Anterior cingulate cortex (tissue), 58 donors: Measurements from ENCODE around the gene CEP55.
A peak's percentile ranks its signal among the peaks of the same experiment; 100 is the strongest.
"Not testable (repeated sequence)": the region's sequence is repeated elsewhere in the genome, so short reads cannot be mapped to it uniquely, and the experiment has no call there.

Source experiments
- DNase-seq, 58 donors: peaks; one replicate each; lab custom pipeline; 2025; lab: John Stamatoyannopoulos, UW

Gene CEP55

GRCh38 chr10:93505075-93505474 lies 8.7 kb downstream of the CEP55 start:
- no peak for DNase-seq

GRCh38 chr10:93509816-93510215 lies 13.4 kb downstream of the CEP55 start:
- DNase-seq, result no peak

GRCh38 chr10:93512565-93512964 lies 16.2 kb downstream of the CEP55 start:
- no peak for DNase-seq

GRCh38 chr10:93513091-93513490 lies 16.7 kb downstream of the CEP55 start:
- no peak for DNase-seq

DNA sequence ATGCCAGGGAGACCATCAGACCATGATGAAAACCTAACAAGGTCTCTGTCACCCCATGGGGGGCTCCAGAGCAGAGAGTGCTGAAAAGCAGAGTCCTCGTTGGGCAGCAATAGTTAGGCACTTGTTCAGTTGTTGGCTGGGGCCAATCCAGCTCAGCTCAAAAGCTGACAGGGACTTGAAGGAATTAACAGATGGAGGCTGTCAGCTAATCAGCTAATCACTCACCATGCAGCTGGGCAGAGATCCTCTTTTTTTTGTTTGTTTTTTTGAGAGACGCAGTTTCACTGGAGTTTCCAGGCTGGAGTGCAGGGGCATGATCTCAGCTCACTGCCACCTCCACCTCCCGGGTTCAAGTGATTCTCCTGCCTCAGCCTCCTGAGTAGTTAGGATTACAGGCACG lies 18.1 kb downstream of the CEP55 start:
- DNase-seq, result no peak

GRCh38 chr10:93515071-93516005 lies 18.9 kb downstream of the CEP55 start:
- DNase-seq, result peak in 6 of 58 donors; percentile 3 to 52 (median 24)

DNA sequence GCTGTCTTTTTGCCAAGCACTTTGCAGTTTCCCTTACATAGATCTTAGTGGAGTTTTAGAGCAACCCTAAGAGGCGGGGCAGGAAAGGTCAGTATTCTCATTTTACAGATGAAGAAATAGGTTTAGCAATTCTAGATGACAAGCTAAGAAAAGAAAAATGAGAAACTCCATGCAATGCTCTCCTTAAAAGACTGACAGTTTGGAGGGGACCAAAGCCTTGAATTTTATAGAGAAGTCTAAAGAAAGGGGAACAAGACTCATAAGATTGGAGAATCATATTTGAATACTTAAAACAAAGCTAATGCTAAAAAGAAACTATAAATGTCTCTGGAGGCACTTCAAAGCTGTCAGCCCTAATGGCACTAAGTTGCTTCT lies 19.6 kb downstream of the CEP55 start:
- no peak for DNase-seq

DNA sequence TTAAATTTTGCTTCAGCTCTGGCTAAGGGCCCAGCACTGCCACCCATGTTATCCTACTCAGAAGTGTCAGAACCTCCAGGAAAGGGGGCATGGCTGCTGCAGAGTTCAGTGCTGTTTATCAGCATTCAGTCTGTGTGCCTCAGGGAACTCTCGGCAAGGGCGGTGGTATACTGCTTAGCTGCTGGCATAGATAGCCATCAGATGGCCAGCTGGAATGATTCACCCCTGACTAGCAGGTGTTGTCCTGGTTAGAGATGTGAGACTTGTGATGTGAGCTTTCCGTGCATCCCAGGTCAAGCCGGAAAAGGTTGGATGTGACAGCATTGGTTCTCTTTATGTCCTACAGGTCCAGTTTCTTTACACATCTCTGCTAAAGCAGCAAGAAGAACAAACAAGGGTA lies 22.1 kb downstream of the CEP55 start:
- no peak for DNase-seq

DNA sequence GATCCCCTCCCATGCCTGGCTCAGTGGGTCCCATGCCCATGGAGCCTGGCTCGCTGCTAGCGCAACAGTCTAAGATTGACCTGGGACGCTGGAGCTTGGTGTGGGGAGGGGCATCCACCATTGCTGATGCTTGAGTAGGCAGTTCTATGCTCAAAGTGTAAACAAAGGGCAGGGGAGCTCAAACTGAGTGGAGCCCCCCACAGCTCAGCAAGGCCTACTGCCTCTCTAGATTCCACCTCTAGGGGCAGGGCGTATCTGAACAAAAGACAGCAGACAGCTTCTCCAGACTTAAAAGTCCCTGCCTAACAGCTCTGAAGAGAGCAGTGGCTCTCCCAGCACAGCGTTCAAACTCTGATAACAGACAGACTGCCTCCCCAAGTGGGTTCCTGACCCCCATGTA lies 38.9 kb downstream of the CEP55 start:
- no peak for DNase-seq

DNA sequence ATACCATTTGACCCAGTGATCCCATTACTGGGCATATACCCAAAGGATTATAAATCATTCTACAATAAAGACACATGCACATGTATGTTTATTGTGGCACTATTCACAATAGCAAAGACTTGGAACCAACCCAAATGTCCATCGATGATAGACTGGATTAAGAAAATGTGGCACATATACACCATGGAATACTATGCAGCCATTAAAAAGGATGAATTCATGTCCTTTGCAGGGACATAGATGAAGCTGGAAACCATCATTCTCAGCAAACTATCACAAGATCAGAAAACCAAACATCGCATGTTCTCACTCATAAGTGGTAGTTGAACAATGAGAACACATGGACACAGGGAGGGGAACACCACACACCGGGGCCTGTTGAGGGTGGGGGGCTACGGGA lies 44.5 kb downstream of the CEP55 start:
- DNase-seq, result not testable (repeated sequence)

- peak in 2 of 58 donors; percentile 3 to 4 for DNase-seq
Measured at GRCh38 chr10:93541402-93542357, 45.3 kb downstream of the CEP55 start.

DNA sequence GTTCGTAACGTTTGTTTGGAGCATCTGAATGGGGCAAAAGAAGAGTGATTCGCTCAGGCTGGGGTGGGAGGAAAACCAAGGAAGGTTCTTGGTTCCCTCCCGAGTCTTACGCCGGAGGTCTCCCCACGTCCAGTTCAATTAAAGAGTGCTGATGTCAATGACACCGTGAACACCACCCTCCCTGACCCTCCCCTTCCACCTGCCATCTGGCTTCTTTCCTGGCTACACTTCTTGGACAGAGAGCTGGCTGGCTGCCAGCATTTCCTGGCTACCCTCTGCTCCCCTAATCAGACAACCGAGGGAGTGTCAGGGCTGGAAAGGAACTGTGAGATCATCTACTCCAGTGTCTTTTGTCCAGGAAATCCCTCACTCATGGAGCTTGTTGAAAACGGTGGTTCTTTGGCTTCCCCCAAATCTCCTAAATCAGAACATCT lies 46.0 kb downstream of the CEP55 start:
- DNase-seq, result peak in 1 of 58 donors; percentile 5

DNA sequence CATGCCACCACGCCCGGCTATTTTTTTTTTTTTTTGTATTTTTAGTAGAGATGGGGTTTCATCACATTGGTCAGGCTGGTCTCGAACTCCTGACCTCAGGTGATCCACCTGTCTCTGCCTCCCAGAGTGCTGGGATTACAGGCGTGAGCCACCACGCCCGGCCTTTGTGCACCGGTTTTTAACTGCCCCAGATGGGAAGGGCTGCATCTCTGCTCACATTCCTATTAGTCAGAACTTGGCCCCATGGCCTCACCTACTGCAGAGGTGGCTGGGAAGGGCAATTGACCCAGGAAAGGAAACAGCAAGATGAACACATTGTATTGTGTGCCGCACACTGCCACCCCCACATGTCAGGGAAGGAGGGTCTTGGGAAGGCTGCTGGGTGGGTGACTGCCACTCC lies 50.6 kb downstream of the CEP55 start:
- not testable (repeated sequence) for DNase-seq

- DNase-seq, result no peak
Measured at GRCh38 chr10:93547522-93547921, 51.1 kb downstream of the CEP55 start.

DNA sequence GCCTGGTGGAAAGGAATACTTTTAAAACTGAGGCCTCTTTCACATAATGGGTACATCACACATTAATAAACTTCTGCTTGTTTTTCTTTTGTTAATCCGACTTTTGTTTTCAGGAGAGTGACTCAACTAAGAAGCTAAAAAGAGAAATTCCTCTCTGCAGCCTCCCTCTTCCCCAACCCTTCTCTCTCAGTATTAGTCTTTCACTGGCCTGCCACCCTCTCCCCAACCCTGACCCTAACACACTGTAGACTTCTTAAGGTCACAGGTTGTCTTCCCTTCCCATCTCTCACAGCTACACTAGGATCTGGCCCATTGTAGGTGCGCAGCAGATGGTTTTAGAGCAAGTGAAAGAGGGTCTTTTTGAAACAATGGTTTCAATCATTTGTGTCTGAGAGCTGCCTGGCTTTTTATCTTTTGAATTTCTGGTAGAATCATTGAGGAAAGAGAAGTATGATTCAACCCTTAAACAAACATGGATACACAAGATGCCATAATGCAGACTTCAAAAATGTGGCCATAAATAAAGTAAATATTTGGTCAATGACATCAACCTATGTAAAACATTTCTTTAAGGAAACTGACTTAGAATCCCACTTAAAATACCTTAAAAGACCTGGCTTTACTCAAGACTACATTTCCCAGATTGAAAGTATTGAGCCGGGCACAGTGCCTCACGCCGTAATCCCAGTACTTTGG lies 52.1 kb downstream of the CEP55 start:
- no peak for DNase-seq

DNA sequence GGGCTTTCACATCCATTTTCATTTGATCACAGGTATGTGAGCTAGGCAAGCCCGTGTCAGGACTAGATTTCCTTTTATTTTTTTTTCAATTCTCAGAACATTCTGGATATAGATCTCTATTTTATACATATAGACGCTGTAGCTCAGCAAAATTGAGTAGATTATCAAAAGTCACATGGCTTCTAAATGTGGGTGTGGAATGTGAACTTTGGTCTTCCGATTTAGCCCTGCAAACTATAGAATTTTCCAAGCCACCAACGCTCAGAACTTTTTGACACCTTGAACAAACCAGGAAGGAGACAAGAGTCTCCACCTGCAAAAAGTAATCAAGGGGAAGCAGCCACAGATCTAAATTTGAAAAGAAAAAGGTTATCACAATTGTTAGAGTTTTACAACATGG lies 54.2 kb downstream of the CEP55 start:
- DNase-seq, result no peak

GRCh38 chr10:93552780-93553179 lies 56.4 kb downstream of the CEP55 start:
- DNase-seq, result no peak

GRCh38 chr10:93553482-93554315 lies 57.3 kb downstream of the CEP55 start:
- DNase-seq, result no peak

DNA sequence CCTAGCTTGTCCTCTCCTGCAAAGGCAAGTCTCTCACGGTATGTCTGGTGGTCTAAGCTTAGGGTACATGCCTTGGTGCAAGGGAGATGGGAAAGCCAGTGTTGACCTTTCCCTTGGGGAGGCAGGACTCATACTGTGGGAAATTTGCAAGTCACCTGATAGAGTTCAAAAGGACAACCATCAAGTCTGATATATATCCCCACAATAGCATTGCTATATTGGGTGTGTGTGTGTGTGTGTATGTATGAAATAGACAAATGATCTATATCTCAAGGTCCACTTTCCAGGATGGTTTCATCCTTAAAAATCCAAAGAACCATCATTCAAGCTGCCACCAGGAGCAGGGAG lies 57.9 kb downstream of the CEP55 start:
- DNase-seq, result no peak
